Measurements from ENCODE around the gene ADD2. TPM values are rescaled to one million over a fixed set of nuclear protein-coding genes. Genes with fewer than 3 reads are reported as not detected.

The ADD2 gene
- total RNA-seq, 2 experiments from 2014 or later: 16.8 to 19.5 TPM

DNA sequence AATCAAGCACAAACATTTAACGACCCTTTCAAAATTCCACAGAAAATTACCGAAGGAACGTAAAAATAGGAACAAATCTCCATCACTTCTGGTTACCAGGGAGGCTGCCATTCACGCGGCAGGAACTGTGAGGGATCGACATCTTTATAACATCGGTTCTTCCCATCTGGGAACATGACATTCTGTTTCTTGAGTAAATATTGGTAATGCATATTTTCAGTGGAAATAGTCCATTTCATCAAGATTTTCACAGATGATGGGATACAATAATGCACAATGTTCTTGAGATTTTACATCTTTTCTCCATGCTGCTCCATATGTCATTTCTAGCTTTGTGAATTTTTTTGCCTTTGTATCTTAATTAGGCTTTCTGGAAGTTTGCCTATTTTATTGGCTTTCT lies 10.0 kb downstream of the ADD2 start:
- no peaks in the 10 kb centered on the region for H3K36me3 Mint-ChIP-seq (ENCODE audit: low read depth)
- no peaks in the 10 kb centered on the region for H3K27me3 Mint-ChIP-seq
- ChIA-PET CTCF (interaction anchor here (1.1 kb wide), 1 partner anchor 19 kb away, joined by 3 read pairs; no protein-coding TSS in a partner anchor), POLR2A (no interaction called here)
- no peak overlapping the region for H3K4me3 Mint-ChIP-seq
- H3K9me3 Mint-ChIP-seq: no peaks in the 10 kb centered on the region
- no peaks in the 10 kb centered on the region for H3K4me1 Mint-ChIP-seq
- DNase-seq: no peak
- no peak overlapping the region for H3K27ac Mint-ChIP-seq

- H3K9me3 Mint-ChIP-seq: no peaks in the 10 kb centered on the region
- H3K36me3 Mint-ChIP-seq (ENCODE audit: low read depth): no peaks in the 10 kb centered on the region
- DNase-seq: no peak
- H3K4me1 Mint-ChIP-seq: no peaks in the 10 kb centered on the region
- ChIA-PET CTCF (no interaction called here), POLR2A (no interaction called here)
- no peak overlapping the region for H3K4me3 Mint-ChIP-seq
- no peak overlapping the region for H3K27ac Mint-ChIP-seq
- H3K27me3 Mint-ChIP-seq: no peaks in the 10 kb centered on the region
These were observed 10.6 kb downstream of the ADD2 start for GRCh38 chr2:70757360-70757759.

DNA sequence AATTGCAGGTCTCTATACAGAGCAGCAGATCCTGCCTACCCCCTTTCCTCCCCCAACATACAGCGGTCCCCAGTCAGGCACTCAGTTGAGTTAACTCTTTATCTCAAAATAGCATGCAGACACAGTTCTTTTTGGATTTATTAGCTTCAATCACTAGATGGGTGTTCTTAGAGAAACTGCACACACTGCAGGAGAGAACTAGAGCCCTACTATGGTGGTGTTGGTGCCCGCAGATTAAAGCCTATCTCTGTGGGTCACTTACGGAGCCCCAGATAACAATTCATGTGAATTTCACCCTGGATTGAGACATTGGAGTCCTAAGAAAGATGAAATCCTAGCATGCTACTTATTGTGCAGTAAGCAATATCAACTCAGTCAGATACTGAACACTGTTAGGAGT lies 11.9 kb downstream of the ADD2 start:
- ChIA-PET POLR2A (no interaction called here), CTCF (no interaction called here)
- no peaks in the 10 kb centered on the region for H3K36me3 Mint-ChIP-seq (ENCODE audit: low read depth)
- no peaks in the 10 kb centered on the region for H3K9me3 Mint-ChIP-seq
- H3K4me3 Mint-ChIP-seq: no peak overlapping the region
- DNase-seq: no peak
- H3K4me1 Mint-ChIP-seq: no peaks in the 10 kb centered on the region
- H3K27me3 Mint-ChIP-seq: no peaks in the 10 kb centered on the region
- H3K27ac Mint-ChIP-seq: no peak overlapping the region

- no peak overlapping the region for H3K27ac Mint-ChIP-seq
- CTCF ChIA-PET: no interaction called here
These were observed 14.1 kb downstream of the ADD2 start for GRCh38 chr2:70753902-70754301.

GRCh38 chr2:70753031-70753430 lies 15.0 kb downstream of the ADD2 start:
- Mint-ChIP-seq H3K27me3 (peaks cover 2% of the 10 kb centered on the region), H3K27ac (no peak overlapping the region), H3K4me1 (peaks cover 2% of the 10 kb centered on the region), H3K36me3 (ENCODE audit: low read depth) (no peaks in the 10 kb centered on the region), H3K4me3 (no peak overlapping the region), H3K9me3 (peaks cover 2% of the 10 kb centered on the region)
- ChIA-PET CTCF (interaction anchor here (2.8 kb wide), 1 partner anchor 15 kb away, joined by 7 read pairs; the partner anchor contains the start of gene ADD2), POLR2A (no interaction called here)
- DNase-seq: no peak

More at GRCh38 chr2:70753902-70754301, 14.1 kb downstream of the ADD2 start:
- no peaks in the 10 kb centered on the region for H3K36me3 Mint-ChIP-seq (ENCODE audit: low read depth)
- H3K9me3 Mint-ChIP-seq: peaks cover under 1% of the 10 kb centered on the region
- no peak for DNase-seq
- POLR2A ChIA-PET: no interaction called here
- H3K4me1 Mint-ChIP-seq: no peaks in the 10 kb centered on the region
- peaks cover under 1% of the 10 kb centered on the region for H3K27me3 Mint-ChIP-seq
- H3K4me3 Mint-ChIP-seq: no peak overlapping the region

- POLR2A ChIA-PET: no interaction called here
These were observed 15.6 kb downstream of the ADD2 start for GRCh38 chr2:70752396-70752795.

DNA sequence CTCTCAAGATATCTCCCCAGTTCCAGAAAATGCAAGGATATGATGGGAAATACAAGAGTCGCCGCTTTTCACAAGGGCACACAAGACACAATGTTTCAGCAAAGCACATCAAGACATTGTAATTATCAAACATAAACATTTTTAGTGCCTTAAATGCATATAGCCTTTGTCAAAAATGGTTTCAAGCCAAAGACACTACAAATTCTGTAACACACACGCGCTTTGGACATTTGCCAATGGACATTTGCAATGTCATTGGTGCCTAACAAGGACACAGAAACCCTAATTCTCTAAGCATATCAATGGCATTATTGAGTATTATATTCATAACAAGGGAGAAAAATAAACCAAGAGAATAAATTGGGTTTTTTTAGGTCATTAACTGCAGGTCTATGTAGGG lies 16.1 kb downstream of the ADD2 start:
- Mint-ChIP-seq H3K9me3 (peaks cover 6% of the 10 kb centered on the region), H3K36me3 (ENCODE audit: low read depth) (no peaks in the 10 kb centered on the region), H3K27ac (no peak overlapping the region), H3K4me3 (no peak overlapping the region), H3K4me1 (peaks cover 2% of the 10 kb centered on the region), H3K27me3 (peaks cover 2% of the 10 kb centered on the region)
- POLR2A ChIA-PET: no interaction called here
- no peak for DNase-seq
- CTCF ChIA-PET: interaction anchor here (2.8 kb wide), 1 partner anchor 16 kb away, joined by 7 read pairs; the partner anchor contains the start of gene ADD2

More at GRCh38 chr2:70752396-70752795, 15.6 kb downstream of the ADD2 start:
- no peak overlapping the region for H3K4me3 Mint-ChIP-seq
- H3K9me3 Mint-ChIP-seq: peaks cover 4% of the 10 kb centered on the region
- H3K4me1 Mint-ChIP-seq: peaks cover 2% of the 10 kb centered on the region
- CTCF ChIA-PET: interaction anchor here (2.8 kb wide), 1 partner anchor 16 kb away, joined by 7 read pairs; the partner anchor contains the start of gene ADD2
- DNase-seq: no peak
- H3K36me3 Mint-ChIP-seq (ENCODE audit: low read depth): no peaks in the 10 kb centered on the region
- H3K27me3 Mint-ChIP-seq: peaks cover 2% of the 10 kb centered on the region
- no peak overlapping the region for H3K27ac Mint-ChIP-seq

GRCh38 chr2:70750320-70750719 lies 17.7 kb downstream of the ADD2 start:
- H3K4me1 Mint-ChIP-seq: peaks cover 2% of the 10 kb centered on the region
- ChIA-PET CTCF (interaction anchor here (2.8 kb wide), 1 partner anchor 18 kb away, joined by 7 read pairs; the partner anchor contains the start of gene ADD2), POLR2A (no interaction called here)
- H3K27ac Mint-ChIP-seq: no peak overlapping the region
- peaks cover 2% of the 10 kb centered on the region for H3K27me3 Mint-ChIP-seq
- no peak overlapping the region for H3K4me3 Mint-ChIP-seq
- DNase-seq: no peak
- peaks cover 6% of the 10 kb centered on the region for H3K9me3 Mint-ChIP-seq
- no peaks in the 10 kb centered on the region for H3K36me3 Mint-ChIP-seq (ENCODE audit: low read depth)

GRCh38 chr2:70748002-70748784 lies 19.8 kb downstream of the ADD2 start:
- peaks cover 2% of the 10 kb centered on the region for H3K4me1 Mint-ChIP-seq
- H3K27ac Mint-ChIP-seq: no peak overlapping the region
- peaks cover 6% of the 10 kb centered on the region for H3K9me3 Mint-ChIP-seq
- no peaks in the 10 kb centered on the region for H3K36me3 Mint-ChIP-seq (ENCODE audit: low read depth)
- ChIA-PET POLR2A (no interaction called here), CTCF (no interaction called here)
- peaks cover 2% of the 10 kb centered on the region for H3K27me3 Mint-ChIP-seq
- no peak for DNase-seq
- no peak overlapping the region for H3K4me3 Mint-ChIP-seq

DNA sequence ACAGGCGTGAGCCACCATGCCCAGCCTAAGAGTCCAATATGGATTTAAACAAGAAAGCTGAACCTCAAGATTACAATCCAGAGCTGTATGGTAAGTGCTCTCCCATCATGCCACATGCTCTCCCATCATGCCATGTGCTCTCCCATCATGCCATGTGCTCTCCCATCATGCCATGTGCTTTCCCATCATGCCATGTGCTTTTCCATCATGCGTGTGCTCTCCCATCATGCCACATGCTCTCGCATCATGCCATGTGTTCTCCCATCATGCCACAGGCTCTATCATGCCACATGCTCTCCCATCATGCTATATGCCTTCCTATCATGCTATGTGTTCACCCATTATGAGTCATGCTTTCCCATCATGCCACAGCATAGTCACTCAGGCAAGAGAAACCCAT lies 20.7 kb downstream of the ADD2 start:
- H3K27me3 Mint-ChIP-seq: peaks cover 2% of the 10 kb centered on the region
- DNase-seq: no peak
- no peak overlapping the region for H3K27ac Mint-ChIP-seq
- H3K4me1 Mint-ChIP-seq: peaks cover 2% of the 10 kb centered on the region
- CTCF ChIA-PET: no interaction called here
- no peak overlapping the region for H3K4me3 Mint-ChIP-seq
- no peaks in the 10 kb centered on the region for H3K36me3 Mint-ChIP-seq (ENCODE audit: low read depth)
- POLR2A ChIA-PET: no interaction called here
- peaks cover 6% of the 10 kb centered on the region for H3K9me3 Mint-ChIP-seq

DNA sequence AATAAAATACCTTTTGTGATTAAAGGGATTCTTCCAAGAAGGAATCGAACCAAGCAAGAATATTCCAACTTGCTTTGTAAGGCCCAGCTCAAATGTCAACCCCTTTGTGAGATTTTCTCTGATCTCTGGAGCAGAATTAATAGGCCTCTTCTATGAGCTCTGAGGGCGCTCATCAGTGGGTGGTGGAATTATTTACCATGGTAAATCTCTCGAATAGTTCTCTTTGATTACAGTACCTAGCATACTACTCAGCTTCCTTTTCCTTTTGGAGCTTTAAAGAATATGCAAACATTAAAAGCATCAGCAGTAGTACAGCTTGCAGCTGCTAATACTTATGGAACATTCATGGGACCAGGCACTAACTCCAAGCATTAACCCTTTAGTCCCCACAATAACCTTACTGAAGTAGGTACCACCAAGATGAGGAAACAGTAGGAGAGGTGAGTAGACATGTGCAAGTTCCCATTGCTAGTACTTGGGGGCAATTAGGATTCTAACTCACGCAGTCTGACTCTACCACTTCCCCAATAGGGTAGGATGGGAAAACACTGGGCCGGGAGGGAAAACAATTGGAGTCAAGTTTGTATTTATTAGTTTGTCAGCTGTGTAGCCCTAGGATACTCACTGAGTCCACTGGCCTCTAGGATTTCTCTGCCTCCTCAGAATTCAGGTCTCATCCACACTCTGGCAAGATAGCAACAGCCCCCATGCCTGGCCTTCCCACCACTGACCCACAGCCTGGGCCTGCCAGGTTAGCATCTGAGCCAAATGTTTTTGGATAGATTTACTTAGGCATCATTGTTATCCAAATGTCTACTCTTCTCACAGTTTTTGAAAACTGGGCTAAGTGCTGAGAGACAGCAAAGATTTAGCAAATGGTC lies 21.7 kb downstream of the ADD2 start:
- H3K9me3 Mint-ChIP-seq: peaks cover 6% of the 10 kb centered on the region
- POLR2A ChIA-PET: no interaction called here

GRCh38 chr2:70745276-70745825 lies 22.6 kb downstream of the ADD2 start:
- no peak for DNase-seq
- Mint-ChIP-seq H3K27ac (no peak overlapping the region), H3K4me3 (no peak overlapping the region), H3K27me3 (peaks cover 2% of the 10 kb centered on the region), H3K36me3 (ENCODE audit: low read depth) (no peaks in the 10 kb centered on the region), H3K9me3 (peaks cover 6% of the 10 kb centered on the region), H3K4me1 (peaks cover 2% of the 10 kb centered on the region)
- POLR2A ChIA-PET: no interaction called here
- CTCF ChIA-PET: no interaction called here

More for the DNA sequence above, 21.7 kb downstream of the ADD2 start:
- Mint-ChIP-seq H3K4me1 (peaks cover 2% of the 10 kb centered on the region), H3K27me3 (peaks cover 2% of the 10 kb centered on the region), H3K36me3 (ENCODE audit: low read depth) (no peaks in the 10 kb centered on the region), H3K27ac (no peak overlapping the region), H3K4me3 (no peak overlapping the region)
- DNase-seq: no peak
- CTCF ChIA-PET: interaction anchor here (0.6 kb wide), 1 partner anchor 33 kb away, joined by 4 read pairs; no protein-coding TSS in a partner anchor

- POLR2A ChIA-PET: no interaction called here
- Mint-ChIP-seq H3K4me1 (peaks cover 2% of the 10 kb centered on the region), H3K9me3 (peaks cover 6% of the 10 kb centered on the region), H3K36me3 (ENCODE audit: low read depth) (no peaks in the 10 kb centered on the region), H3K27ac (no peak overlapping the region), H3K27me3 (peaks cover 2% of the 10 kb centered on the region), H3K4me3 (no peak overlapping the region)
- CTCF ChIA-PET: interaction anchor here (1.4 kb wide), 1 partner anchor 10 kb away, joined by 3 read pairs; no protein-coding TSS in a partner anchor
- no peak for DNase-seq
These were observed 23.6 kb downstream of the ADD2 start for GRCh38 chr2:70744397-70744796.

Data from activated CD4-positive, alpha-beta T cell treated with anti-CD3 and anti-CD28 coated beads, Interleukin-2, amount 10 ng/mL, durations not matched to agents 7 days and 5 days (primary cell).